ENCODE results near the gene ARF4. TPM values are rescaled to one million over a fixed set of nuclear protein-coding genes. Genes with fewer than 3 reads are reported as not detected.

The ARF4 gene
- total RNA-seq, 8 experiments from 2014 or later = 198 to 802 (median 371) TPM

DNA sequence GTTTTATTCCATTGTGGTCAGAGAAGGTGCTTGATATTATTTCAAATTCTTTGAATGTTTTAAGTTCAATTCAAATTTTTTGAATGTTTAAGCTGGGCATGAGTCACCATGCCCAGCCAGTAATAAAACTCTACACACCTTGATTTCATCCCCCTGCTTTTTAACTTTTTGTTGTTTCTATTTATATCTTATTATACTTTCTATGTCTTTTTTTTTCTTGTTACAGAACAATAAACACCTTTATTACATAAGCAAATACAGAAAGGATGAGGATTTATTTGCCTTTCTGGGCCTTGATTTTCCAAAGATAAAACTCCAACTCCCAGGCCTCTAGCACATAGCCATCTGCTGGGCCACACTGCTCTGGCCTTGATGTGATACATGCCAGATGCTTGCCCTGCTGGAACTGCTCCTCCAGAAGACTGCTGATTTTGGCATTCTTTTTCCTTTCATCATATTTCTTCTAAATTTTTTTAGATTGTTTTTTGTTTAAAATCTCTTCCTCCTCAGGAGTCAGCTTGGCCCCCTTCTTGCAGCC is 67.0 kb downstream of the ARF4 start:
- H3K4me1 ChIP-seq (replicated peaks in 1 of 2) = no peaks in the 10 kb centered on the region
- H3K4me3 ChIP-seq = no peak overlapping the region
- no peak overlapping the region for H3K27ac ChIP-seq
- no peak for ATAC-seq (replicated peaks in 6 of 8)
- in situ Hi-C loops (cut with MboI; ENCODE audit: low pct_unique_long_range_greater_than_20kb in 2 of 9, low sequenced_read_pairs in 9 of 9, unreplicated experiment in 9 of 9) = no loop called here

Other genes with a start within 250 kb of the ARF4 start
- gene DNAH12, start 53.0 kb downstream of the ARF4 start, total RNA-seq = 1 to 10 TPM in 3 of 8 experiments, under 1 TPM in 5; 0.21 to 6.6 (median 0.75) TPM
- 10 to 100 TPM in 5 of 8 experiments, 1 to 10 TPM in 3; 7.9 to 16.8 (median 11.3) TPM for gene PDE12, start 41.1 kb downstream of the ARF4 start, total RNA-seq
- 10 to 100 TPM in 5 of 8 experiments, 1 to 10 TPM in 3; 7.2 to 24.7 (median 12.9) TPM for gene DENND6A, start 95.7 kb upstream of the ARF4 start, total RNA-seq
- 100 to 1,000 TPM in 1 of 8 experiments, 10 to 100 TPM in 7; 21.5 to 137 (median 32.8) TPM for gene SLMAP, start 159.0 kb upstream of the ARF4 start, total RNA-seq

All from motor neuron (in vitro differentiated cells).